HEK293T (cell line): ENCODE results near the gene KIF1A.

Experiments
- CTCF ChIA-PET: fragments of 350-600 bp; formaldehyde crosslinking; extraction: SDS; loops from one replicate; lab custom pipeline; 2021; ENCODE audit warnings: antibody characterized with exemption, inconsistent platforms; lab: Yijun Ruan, JAX
- POLR2A ChIA-PET: fragments of 350-600 bp; formaldehyde crosslinking; extraction: SDS; loops from one replicate; lab custom pipeline; 2020; ENCODE audit warnings: antibody characterized with exemption, inconsistent platforms; lab: Yijun Ruan, JAX
- DNase-seq: peaks from one replicate; pipeline ENCODE4 v3.0.0; 2012; ENCODE audit warnings: mixed read lengths; ENCODE audit errors: extremely low spot score
- ARNT ChIP-seq: fragments of 450-650 bp; IDR thresholded peaks from 2 replicates; pipeline ENCODE4 v1.6.1; 2017; ENCODE audit warnings: mild to moderate bottlenecking
- BHLHE40 ChIP-seq: fragments of 450-650 bp; IDR thresholded peaks from 2 replicates; pipeline ENCODE4 v1.6.1; 2016; ENCODE audit warnings: mild to moderate bottlenecking, moderate library complexity, borderline replicate concordance
- CTBP1 ChIP-seq: fragments of 450-650 bp; IDR thresholded peaks from 2 replicates; pipeline ENCODE4 v1.6.1; 2016; ENCODE audit warnings: borderline replicate concordance
- ELF4 ChIP-seq: fragments of 450-650 bp; IDR thresholded peaks from 2 replicates; pipeline ENCODE4 v1.6.1; 2017; ENCODE audit warnings: antibody characterized with exemption
- FOXA1 ChIP-seq: fragments of 450-650 bp; IDR thresholded peaks from 2 replicates; pipeline ENCODE4 v1.6.1; 2016; ENCODE audit warnings: mild to moderate bottlenecking
- FOXK2 ChIP-seq: fragments of 450-650 bp; IDR thresholded peaks from 2 replicates; pipeline ENCODE4 v1.6.1; 2016; ENCODE audit warnings: mild to moderate bottlenecking
- FOXM1 ChIP-seq: fragments of 450-650 bp; IDR thresholded peaks from 2 replicates; pipeline ENCODE4 v1.6.1; 2017; ENCODE audit warnings: mild to moderate bottlenecking, borderline replicate concordance
- HDGF ChIP-seq: fragments of 450-650 bp; IDR thresholded peaks from 2 replicates; pipeline ENCODE4 v1.6.1; 2017; ENCODE audit warnings: antibody characterized with exemption, borderline replicate concordance
- L3MBTL2 ChIP-seq: fragments of 450-650 bp; conservative IDR thresholded peaks from 2 replicates; pipeline ENCODE4 v1.6.1; 2016; ENCODE audit warnings: mild to moderate bottlenecking
- LEF1 ChIP-seq: fragments of 450-650 bp; IDR thresholded peaks from 2 replicates; pipeline ENCODE4 v1.6.1; 2017; ENCODE audit warnings: mild to moderate bottlenecking, borderline replicate concordance
- NFRKB ChIP-seq: fragments of 450-650 bp; IDR thresholded peaks from 2 replicates; pipeline ENCODE4 v1.6.1; 2016; ENCODE audit warnings: mild to moderate bottlenecking, moderate library complexity
- PKNOX1 ChIP-seq: fragments of 450-650 bp; IDR thresholded peaks from 2 replicates; pipeline ENCODE4 v1.6.1; 2016
- SP1 ChIP-seq: fragments of 450-650 bp; IDR thresholded peaks from 2 replicates; pipeline ENCODE4 v1.6.1; 2017
- SUZ12 ChIP-seq: fragments of 450-650 bp; IDR thresholded peaks from 2 replicates; pipeline ENCODE4 v1.6.1; 2016; ENCODE audit warnings: mild to moderate bottlenecking
- TARDBP ChIP-seq: fragments of 450-650 bp; IDR thresholded peaks from 2 replicates; pipeline ENCODE4 v1.6.1; 2016
- ZNF384 ChIP-seq: fragments of 450-650 bp; IDR thresholded peaks from 2 replicates; pipeline ENCODE4 v1.6.1; 2016

Gene KIF1A

DNA sequence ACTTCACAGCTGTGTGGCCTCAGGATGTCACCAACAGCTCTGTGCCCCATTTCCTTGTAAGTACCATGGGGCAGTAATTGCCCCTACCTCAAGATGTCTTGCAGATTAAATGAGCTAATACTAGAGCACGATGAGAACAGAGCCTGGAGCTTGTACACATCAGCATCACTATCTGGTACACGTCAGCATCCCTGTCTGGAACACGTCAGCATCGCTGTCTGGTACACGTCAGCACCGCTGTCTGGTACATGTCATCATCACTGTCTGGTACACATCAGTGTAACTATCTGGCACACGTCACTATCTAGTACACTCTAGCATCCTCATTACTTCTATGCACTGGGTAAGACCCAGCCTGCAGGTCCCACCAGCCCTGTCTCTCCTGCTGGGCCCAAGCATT lies 91.2 kb downstream of the KIF1A start:
- ChIA-PET CTCF (no interaction called here), POLR2A (no interaction called here)

DNA sequence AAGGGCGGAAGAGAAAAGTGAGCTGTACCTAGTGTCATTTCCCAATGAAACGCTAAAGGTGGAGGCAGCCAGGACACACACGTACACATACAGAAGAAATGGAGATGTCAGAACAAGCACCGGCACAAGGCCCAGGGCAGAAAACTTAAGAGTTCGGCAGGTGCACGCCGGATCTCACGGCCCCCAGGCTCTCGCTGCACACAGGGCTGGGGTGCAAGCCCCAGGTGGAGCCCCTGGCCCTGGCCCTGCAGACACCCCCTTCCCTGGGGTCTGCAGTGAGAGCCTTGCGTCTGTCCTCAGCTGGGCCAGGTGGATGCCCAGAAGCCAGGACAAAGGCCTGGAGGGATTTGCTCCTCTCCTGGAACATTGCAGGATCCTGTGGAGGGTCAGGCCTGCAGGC lies 91.7 kb downstream of the KIF1A start:
- ChIA-PET CTCF (no interaction called here), POLR2A (no interaction called here)
- no peak for DNase-seq
- TF ChIP-seq LEF1 (no peak), TARDBP (no peak), FOXA1 (no peak), FOXK2 (no peak), SP1 (no peak), ELF4 (no peak), CTBP1 (no peak)

More for the DNA sequence above, 91.2 kb downstream of the KIF1A start:
- no peak for TF ChIP-seq SP1
- no peak for TF ChIP-seq NFRKB
- TF ChIP-seq SUZ12: no peak
- no peak for TF ChIP-seq ARNT
- TF ChIP-seq ZNF384: no peak
- TF ChIP-seq FOXK2: no peak
- TF ChIP-seq LEF1: no peak
- TF ChIP-seq HDGF: no peak
- TF ChIP-seq L3MBTL2: no peak
- TF ChIP-seq FOXA1: no peak
- no peak for DNase-seq

GRCh38 chr2:240727913-240728312 lies 92.1 kb downstream of the KIF1A start:
- ChIA-PET POLR2A (no interaction called here), CTCF (no interaction called here)
- no peak for DNase-seq
- TF ChIP-seq CTBP1 (no peak), SP1 (no peak), FOXM1 (no peak), PKNOX1 (no peak), BHLHE40 (no peak), SUZ12 (no peak)

DNA sequence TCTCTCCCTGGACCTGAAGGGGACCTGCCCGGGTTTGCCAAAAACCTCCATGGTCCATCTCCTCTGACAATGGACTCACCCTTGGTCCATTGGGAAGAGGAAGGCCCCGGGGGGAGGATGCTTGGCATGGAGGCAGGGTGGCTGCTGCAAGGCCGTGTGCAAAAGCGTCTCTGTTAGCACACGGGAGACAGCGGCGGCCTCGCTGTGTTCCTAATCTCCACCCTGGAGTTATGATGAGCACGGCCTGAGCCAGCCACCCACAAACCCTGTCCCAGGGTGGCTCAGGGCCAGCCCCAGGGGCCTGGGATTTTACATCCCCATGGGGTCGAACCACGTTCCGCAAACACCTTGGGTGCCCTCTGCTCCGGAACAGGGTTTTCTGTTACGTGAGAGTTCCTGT lies 92.6 kb downstream of the KIF1A start:
- ChIA-PET POLR2A (no interaction called here), CTCF (no interaction called here)
- no peak for DNase-seq
- TF ChIP-seq L3MBTL2 (no peak), HDGF (no peak), ZNF384 (no peak), FOXM1 (no peak), BHLHE40 (no peak), TARDBP (no peak), SP1 (no peak), FOXK2 (no peak), SUZ12 (no peak), PKNOX1 (no peak), LEF1 (no peak), NFRKB (no peak), ARNT (no peak), ELF4 (no peak), CTBP1 (no peak)

GRCh38 chr2:240726876-240727275 lies 93.1 kb downstream of the KIF1A start:
- ChIA-PET POLR2A (no interaction called here), CTCF (no interaction called here)
- no peak for DNase-seq
- TF ChIP-seq ARNT: no peak
- no peak for TF ChIP-seq HDGF
- TF ChIP-seq CTBP1: no peak
- TF ChIP-seq SP1: no peak
- TF ChIP-seq ZNF384: no peak
- TF ChIP-seq SUZ12: no peak
- no peak for TF ChIP-seq NFRKB
- TF ChIP-seq BHLHE40: no peak
- TF ChIP-seq PKNOX1: no peak
- TF ChIP-seq L3MBTL2: no peak
- no peak for TF ChIP-seq TARDBP
- no peak for TF ChIP-seq ELF4

GRCh38 chr2:240725671-240726070 lies 94.3 kb downstream of the KIF1A start:
- ChIA-PET CTCF (no interaction called here), POLR2A (no interaction called here)
- DNase-seq: no peak
- TF ChIP-seq FOXK2 (no peak), ELF4 (no peak), TARDBP (no peak), ARNT (no peak), SP1 (no peak), SUZ12 (no peak), HDGF (no peak), LEF1 (no peak), NFRKB (no peak), FOXA1 (no peak), PKNOX1 (no peak)
